Fibroblast of upper back skin (primary cell): ENCODE data around the gene FRRS1L.
A peak's percentile ranks its signal among the peaks of the same experiment; 100 is the strongest.
"Not testable (repeated sequence)": the region's sequence is repeated elsewhere in the genome, so short reads cannot be mapped to it uniquely, and the experiment has no call there.

ENCODE experiments used
- DNase-seq: peaks from one replicate; pipeline ENCODE4 v3.0.0-alpha.2; 2013

FRRS1L gene

DNA sequence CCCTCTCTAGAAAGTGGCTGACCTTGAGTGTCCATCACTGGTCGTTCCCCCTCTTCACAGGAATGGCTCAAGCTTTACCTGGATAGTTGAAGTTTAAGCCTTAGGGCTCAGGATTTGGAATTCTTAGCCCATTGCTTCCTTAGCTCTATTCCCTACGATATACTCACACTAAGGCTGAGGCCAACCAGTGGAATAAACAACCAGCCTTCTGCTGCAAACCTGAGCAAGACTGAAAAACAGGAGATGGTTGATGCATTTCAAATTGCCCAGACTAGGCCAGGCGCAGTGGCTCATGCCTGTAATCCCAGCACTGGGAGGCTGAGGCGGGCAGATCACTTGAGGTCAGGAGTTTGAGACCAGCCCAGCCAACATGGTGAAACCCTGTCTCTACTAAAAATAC lies 40.4 kb downstream of the FRRS1L start:
- not testable (repeated sequence) for DNase-seq

DNA sequence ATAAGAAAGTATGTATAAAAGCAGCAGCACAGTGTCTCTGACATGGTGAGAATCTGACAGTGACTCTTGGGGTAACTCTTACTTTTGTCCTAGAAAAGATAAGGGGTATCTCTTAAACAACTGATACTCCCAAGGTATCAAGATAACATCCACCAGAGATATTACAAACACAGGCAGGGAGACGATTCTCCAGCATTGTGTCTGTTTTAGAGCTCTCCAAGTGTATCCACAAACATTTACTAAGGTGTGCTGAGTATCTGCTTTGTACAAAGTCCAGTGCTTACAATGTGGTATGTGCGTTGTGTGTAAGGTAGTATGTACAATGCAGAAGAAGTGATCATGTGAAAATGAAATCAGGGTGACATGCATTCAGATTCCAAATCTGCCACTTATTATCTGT lies 42.9 kb downstream of the FRRS1L start:
- no peak for DNase-seq

DNA sequence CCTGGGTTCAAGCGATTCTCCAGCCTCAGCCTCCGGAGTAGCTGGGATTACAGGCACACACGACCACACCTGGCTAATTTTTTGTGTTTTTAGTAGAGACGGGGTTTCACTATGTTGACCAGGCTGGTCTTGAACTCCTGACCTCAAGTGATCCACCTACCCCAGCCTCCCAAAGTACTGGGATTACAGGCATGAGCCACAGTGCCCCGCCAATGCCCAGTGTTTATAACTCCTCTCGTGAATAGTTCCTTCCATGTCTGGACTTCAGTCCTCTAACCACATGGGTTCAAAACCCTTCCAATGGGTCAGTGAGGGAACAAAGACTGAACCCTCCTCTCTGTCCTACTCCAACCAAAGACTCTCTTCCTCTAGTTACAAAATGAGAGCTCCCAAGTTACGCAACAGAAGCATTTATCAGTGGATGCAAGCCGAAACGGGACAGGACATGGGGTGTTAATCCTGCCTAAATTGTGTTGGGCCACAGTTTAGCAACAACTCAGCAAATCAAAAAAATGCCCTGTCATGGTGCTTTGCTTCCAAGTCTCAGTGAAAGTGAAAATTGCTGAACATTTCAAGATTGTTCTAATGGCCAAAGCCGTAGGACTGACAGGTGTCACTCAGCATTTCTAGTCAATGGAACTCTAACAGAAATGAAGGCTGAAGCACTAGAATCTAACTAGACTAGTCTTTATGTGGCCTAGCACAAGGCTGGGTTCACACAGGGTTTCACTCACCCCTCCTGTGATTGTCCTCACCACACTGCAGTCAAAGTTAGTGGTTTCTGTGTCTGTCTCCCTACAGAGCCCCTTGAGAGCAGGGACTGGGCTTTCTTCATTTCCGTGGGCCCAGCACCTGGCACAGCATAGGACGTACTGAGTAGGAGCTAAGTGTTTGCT lies 44.1 kb downstream of the FRRS1L start:
- no peak for DNase-seq

DNA sequence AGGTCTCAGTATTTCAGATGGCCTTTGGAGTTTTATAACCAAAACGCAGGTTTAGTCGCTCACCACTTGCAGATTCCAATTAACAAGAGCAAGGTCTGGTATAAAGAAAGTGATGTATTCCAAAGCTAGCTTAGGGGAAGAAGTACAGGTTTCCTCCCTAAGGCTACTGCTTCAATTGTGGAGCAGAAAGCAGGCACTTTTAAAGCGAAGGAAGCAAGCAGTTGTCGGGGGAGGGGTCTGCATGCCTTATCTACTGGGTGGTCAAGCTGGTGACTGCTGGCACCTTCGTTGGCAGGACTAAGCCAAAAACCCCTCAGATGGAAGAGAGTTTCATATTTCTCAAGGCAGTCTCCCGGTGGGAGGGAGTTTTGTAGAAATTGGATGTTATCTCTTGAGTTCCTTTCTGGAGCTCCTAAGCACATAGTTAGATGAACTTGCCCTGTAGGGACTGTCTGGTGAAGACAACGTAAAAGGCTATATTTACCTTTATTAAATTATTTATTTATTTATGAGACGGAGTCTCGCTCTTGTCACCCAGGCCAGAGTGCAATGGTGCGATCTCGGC lies 45.7 kb downstream of the FRRS1L start:
- DNase-seq = no peak

DNA sequence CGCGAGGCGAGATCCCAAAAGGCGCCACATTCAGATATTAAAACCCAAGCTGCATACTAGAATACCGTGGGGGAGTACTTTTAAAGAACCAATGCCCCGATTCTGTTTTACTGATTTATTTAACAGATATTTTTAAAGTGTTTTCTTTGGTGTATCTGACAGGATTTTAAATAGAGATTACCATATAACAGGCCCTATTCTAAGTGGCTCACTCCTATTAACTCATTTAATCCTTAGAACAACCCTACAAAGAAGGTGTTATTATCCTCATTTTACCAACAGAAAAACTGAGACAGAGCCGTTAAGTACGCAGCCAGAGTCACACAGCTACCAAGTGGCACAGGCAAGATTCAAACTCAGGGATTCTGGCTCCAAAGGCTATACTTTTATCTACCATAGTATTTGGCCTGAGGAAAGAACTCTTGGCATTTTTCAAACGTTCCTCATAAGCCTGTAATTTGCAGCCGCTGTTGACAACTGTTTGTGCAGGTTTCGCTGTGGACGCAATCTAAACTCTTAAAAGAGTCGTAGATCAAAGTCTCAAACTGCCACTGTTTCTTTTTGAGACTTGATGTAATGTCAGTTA lies 46.8 kb downstream of the FRRS1L start:
- DNase-seq = no peak

DNA sequence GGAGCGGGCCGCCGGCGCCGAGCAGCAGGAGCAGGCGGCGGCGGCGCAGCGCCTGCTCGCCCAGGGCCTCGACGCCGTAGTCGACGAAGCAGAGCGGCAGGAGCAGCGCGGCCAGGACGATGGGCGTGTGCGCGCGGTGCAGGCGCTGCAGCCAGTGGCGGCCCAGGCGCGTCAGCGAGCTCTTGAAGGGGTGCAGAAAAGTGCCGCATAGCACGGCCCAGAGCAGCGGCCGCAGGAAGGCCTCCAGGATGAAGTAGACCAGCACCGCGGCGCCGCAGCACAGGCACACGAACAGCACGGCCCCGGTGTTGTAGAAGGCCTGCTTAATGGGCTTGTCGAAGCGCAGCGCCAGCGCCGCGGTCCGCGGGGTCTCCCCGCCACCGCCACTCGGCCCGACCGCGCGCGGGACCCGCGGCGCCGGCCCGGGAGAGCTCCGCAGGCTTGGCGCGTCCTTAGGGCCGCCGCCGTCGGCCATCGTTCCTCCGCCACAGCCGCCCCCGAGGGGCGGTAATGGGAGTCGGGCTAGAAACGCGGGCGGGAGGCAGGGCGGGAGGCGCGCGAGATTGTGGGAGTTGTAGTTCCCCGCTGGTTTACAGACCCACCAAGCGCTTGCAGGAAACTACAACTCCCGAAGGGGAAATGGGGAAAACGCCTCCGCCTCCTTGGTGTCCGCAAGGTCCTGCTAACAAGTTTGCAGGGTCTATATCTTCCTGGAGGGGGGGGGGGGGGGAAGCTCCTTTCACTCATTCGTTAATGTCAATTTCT lies 47.4 kb downstream of the FRRS1L start, which contains the start of gene TMEM245:
TSS of gene TMEM245 (minus strand) at position 509 of the 765 bp plus-strand sequence. CDS start at position 475, 34 bp downstream.
- peak; percentile 100 for DNase-seq

DNA sequence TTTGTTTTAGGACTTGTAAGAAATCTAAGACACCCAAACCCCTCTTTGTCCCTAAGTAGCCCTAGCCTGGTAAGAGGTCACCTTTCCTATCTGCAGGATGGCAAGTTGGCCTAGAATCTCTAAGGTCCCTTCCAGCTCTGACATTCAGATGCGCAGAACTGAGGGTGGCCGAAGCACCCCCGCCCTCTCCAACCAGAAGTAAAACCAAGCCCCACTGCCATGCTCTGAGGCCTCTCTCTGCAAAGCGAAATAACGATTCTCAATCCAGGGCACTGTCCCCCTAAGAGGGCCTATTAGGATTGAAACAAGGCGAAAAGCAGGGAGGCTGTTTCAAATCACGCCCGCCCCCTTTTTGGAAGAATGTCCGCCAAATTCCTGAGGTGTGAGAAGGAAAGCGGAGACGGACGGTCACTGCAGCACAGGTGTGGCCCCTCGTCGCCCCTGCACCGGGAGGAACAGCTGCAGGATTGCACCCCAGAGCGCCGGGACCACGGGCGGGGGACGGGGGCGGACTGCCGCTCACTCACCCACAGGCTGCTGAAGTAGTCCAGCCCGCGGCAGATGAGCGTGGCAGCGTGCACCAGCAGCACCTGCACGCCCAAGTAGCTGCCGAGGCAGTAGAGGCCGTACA lies 48.1 kb downstream of the FRRS1L start:
- peak; percentile 25 for DNase-seq

DNA sequence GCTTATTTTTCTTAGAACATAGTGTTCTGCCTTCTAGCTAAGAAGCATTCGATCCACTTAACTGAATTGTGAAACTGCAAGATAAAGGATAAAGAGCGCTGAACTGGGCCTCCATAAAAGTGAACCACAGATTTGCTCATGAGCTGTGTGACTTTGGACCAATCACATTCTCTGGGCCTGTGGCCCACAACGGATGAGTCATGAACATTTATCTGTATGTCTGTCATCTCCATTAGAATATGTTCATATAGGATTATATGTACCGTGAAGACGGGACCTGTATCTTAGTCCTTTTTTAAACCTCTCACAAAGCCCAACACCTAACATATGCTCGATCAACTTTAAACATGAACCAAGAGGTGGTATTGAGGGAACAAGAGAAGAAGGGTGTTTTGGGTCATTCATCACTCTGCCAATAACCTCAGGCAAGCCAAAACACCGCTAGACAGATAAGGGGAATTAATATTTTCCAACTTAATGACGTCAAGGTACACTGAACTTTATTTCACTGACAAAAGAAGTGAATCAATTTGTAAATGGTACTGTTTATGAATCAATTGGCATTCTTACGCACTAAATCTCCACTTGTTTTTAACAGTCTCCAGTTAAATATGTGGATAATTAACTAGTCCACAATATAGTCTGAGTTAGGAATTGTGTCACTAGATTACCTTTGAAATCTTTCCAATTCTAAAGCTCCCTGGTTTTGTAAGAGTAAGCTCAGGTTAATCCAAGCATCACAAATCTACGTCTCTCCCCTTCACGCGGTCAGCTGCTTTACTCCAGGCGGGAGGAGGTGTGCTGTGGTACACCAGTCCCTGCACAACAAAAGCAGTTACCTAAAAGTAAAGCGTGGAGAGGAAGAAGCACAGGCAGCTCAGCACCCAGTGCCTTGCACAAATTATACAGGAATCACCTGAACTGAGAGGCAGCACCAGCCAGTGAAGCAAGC lies 48.9 kb downstream of the FRRS1L start:
- peak; percentile 90 for DNase-seq

DNA sequence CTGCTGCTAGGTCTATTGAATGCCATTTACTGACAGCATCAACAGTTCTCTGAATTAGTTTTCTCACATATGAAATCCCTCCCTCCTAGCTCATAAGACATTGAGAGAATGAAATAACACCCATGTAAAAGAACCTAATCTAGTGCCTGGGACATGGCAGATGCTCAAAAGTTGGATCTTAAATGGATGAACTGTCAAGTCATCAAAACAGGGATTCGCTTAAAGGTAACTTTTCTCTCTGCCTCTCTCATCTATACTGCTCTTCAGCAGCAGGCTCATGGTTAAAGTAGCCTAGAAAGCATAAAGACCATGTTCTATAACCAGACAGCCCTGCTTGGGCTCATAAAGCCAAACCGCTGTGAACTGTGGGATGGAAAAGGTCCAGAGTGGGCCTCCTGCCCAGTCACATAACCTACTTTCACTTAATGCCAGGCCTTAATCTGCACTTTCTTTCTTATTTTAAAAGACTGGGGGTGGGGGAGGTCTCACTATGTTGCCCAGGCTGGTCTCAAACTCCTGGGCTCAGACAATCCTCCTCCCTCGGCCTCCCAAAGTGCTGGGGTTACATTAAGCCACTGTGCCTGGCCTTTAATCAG lies 51.0 kb downstream of the FRRS1L start:
- peak; percentile 34 for DNase-seq

DNA sequence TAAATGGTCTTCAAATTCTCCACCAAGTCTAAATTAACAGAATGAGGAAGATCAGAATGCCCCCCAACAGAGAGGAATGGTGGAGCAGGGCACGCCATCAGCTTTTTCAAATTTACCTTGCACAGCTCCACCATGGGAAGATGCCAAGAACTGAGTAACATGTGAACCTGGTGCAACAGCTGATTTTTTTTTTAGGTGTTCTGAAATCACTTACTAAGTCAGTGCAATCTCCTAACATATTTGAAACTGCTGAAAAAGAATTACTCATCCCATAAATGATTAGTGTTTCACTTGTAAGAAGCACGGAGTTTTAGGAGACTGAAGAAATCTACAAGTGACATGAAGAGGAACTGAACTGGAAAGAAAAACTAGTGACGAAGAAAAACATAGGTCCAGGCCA lies 52.4 kb downstream of the FRRS1L start:
- DNase-seq = peak; percentile 66

DNA sequence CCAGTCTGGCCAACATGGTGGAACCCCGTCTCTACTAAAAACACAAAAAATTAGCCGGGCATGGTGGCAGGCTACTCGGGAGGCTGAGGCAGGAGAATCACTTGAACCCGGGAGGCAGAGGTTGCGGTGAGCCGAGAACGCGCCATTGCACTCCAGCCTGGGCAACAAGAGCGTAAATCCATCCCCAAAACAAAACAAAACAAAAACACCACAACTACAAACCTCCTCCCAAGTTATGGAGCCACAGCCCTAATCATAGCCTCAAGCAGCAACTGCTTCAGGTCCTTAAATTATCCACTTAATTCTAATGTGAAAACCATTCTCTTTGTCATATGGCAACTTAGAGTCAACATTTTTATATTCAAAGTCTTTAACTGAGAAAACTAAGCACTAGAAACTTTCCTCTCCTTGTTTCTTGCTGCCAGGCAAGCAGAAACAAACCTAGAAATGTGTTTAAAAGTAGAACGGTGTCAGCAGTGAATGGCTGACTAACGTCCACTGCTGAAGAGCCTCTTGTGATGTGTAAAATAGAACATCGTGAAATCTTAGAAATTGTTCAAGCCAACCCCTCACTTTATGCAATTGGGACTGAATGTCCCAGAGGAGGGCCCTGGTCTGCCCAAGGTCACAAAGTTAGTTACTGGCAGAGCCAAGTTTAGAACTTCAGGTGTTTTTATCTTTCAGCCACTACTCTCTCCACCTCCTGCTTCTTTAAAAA lies 53.0 kb downstream of the FRRS1L start:
- DNase-seq = no peak

DNA sequence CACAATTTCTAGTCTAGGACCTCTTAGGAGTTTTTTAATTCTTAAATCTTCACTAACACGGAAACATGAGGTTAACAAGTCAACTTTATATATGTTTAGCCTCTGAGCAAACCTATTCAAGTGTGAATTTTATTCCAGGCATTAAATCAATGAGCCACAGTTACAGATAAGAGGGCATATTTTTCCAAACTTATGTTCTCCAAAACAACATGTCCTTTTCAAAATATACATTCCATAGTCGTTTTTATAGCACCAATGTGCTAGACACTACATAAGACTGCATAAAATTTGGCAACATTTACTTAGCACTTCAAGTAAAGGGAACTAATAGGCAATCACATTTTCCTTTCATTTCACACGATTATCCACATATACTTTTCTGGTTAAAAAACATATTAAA lies 53.8 kb downstream of the FRRS1L start:
- no peak for DNase-seq

DNA sequence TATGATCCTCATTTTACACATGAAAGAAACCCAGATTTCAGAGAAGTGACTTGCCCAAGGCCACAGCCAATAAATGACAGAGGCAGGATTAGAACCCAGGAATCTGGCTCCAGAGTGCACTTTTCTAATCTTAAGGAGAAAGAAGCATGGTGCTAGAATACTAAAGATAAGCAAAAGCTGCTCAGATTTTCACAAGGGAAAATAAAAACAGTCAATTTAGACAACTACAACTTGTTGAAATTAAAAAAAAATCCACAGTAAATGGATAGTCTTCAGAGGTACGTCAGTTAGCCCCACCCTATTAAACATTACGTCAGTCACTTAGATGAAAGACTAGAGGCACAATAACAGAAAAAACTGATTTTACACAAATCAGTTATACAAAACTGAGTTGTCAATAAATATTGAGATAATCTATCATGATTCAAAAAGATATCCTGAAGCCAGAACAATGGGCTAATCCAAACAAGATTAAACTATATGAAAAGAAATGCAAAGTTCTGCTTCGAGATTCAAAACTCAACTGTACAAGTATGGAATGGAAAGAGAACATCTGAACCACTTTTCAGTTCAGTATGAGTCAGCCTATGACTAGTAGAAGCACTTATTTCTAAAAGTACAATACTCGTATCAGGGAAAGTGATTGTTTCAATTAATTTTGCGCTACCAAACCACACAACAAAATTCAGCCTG lies 56.6 kb downstream of the FRRS1L start:
- peak; percentile 64 for DNase-seq

DNA sequence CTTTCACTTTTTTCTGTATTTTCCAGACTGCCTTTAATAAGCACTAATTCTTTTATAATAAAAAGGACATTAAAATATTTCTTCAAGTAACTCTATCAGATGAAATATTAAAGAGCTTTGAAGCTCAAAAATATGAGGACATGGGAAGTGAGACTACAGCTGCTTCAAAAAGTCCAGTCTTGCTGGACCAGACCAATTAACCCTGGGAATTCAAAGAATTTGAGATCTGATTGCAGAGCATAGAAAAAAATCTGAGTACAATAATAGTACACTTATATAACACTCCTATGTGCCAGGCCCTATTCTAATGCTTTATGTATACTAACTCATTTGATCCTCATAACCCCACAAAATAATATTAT lies 57.1 kb downstream of the FRRS1L start:
- DNase-seq = no peak

DNA sequence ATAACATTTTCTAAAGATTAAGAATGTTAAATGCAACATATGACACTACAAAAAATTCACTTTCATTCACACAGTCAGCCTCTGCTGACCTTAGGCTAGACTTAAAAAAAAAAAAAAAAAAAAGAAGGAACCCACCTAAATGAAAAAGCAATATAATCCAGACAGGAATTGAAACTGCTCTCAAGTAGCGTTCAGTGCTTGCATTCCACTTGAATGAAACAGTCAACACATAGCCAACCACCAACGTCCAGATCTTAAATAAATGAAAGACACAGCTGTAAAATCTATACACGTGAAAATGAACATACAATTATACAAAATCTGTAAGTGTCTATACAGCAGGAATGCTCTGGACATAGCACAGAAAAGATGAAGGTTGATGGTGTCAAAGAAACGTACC lies 58.7 kb downstream of the FRRS1L start:
- DNase-seq = peak; percentile 67

DNA sequence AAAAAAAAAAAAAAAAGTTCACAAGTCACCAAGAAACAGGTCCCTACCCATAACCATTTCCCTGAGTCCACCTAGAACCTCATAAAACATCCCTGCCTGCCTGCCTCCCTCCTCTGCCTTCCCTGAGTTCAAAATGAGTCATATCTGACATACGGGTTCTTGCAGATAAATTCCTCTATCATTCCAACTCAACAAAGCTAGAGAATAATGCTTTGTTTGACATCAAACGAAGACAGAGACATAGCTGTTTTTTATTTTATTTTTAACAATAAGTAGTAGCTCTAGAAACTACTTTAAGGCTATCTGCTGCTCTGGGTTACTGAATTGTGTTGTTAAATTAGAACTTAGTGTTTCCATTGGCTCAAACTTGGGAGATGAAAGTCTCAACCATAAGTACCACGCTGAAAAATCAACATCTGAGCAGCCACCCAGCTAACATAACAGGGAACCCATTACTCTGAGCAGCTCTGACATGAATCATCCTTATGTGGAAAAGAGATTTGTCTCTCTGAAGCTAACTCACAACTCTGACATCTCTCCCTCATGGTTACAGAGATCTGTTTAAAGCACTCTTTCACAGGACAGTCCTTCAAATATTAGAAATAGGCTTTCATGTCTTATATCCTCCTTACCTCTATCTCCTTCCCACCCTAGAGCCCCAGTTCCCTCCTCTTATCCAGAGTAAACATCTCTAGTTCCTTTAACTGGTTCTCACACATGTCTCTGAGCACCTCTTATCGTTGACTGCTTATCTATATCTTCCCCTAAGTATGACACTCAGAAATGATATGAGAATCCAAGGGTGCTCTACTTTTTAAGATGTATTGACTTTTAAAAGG lies 59.4 kb downstream of the FRRS1L start:
- peak; percentile 79 for DNase-seq

DNA sequence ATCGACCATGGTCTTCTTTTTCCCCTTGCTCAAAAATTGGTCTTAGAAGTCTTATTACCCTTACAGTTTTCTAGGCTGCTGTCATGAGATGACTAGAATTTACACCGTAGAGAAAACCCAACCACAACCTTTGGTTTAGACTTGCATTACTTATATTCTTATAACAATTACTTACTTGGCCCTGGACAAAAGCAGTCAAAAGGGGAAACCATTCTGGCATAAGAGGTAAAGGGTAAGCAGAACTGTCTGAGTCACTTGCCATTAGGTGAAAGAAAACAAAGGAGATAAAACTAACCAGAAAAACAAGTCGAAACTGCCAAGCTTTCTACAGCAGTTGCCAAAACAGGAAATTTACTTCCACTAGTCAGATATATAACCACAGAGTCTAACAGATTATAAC lies 65.2 kb downstream of the FRRS1L start:
- peak; percentile 60 for DNase-seq

DNA sequence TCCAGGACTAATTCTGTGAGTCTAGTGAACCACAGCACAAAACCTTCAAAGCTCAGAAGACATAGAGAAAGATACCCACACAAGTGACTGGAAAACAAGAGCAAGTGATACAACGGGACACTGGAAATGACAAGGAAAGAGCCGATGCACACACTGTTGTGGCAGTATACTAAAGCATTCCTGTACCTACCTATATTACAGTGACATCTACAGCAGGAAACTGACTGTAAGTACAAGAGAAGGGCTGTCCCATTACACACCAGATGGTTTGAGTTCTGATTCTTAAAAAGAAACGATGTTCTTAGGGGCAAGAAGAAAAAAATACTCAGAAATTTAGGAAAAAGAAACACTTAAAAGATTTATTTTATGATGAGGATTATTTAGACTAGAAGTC lies 65.8 kb downstream of the FRRS1L start:
- DNase-seq = no peak
